ENCODE measurements around the gene KIF6.

The KIF6 gene

GRCh38 chr6:39357998-39358686 is 367.1 kb downstream of the KIF6 start:
- H3K4me3 ChIP-seq (ENCODE audit: low read depth, low read length, poor library complexity, severe bottlenecking): no peak overlapping the region
- no peaks in the 10 kb centered on the region for H4K20me1 ChIP-seq (ENCODE audit: insufficient read depth, low read length)
- H2AFZ ChIP-seq (ENCODE audit: low read length): no peak overlapping the region
- no peak overlapping the region for H3K9ac ChIP-seq (ENCODE audit: low read length)
- no peaks in the 10 kb centered on the region for H3K36me3 ChIP-seq (ENCODE audit: insufficient read depth, low read length)
- no peaks in the 10 kb centered on the region for H3K27me3 ChIP-seq (ENCODE audit: insufficient read depth, low read length)
- no peak for TF ChIP-seq EZH2 (IDR thresholded peaks at IDR 0.05; ENCODE audit: borderline replicate concordance, low read length)
- TF ChIP-seq CTCF (IDR thresholded peaks at IDR 0.05; ENCODE audit: low read length): no peak
- no peaks in the 10 kb centered on the region for H3F3A ChIP-seq (ENCODE audit: insufficient read depth, low read length)
- H3K4me2 ChIP-seq (ENCODE audit: low read length): no peak overlapping the region
- H3K4me1 ChIP-seq (ENCODE audit: insufficient read depth, low read length, severe bottlenecking): no peaks in the 10 kb centered on the region
- H3K9me3 ChIP-seq (ENCODE audit: low read length): no peaks in the 10 kb centered on the region
- no peaks in the 10 kb centered on the region for H3K9me2 ChIP-seq (ENCODE audit: low read depth, low read length)
- H3K27ac ChIP-seq (ENCODE audit: low read depth, low read length, poor library complexity, severe bottlenecking): no peak overlapping the region
- no peaks in the 10 kb centered on the region for H3K79me2 ChIP-seq (ENCODE audit: insufficient read depth, low read length)

GRCh38 chr6:39353698-39354315 is 371.4 kb downstream of the KIF6 start:
- H3K79me2 ChIP-seq (ENCODE audit: insufficient read depth, low read length): no peaks in the 10 kb centered on the region
- H3K36me3 ChIP-seq (ENCODE audit: insufficient read depth, low read length): no peaks in the 10 kb centered on the region
- H3K9me2 ChIP-seq (ENCODE audit: low read depth, low read length): no peaks in the 10 kb centered on the region
- H3K27me3 ChIP-seq (ENCODE audit: insufficient read depth, low read length): no peaks in the 10 kb centered on the region
- H3K4me2 ChIP-seq (ENCODE audit: low read length): no peak overlapping the region
- H3K4me1 ChIP-seq (ENCODE audit: insufficient read depth, low read length, severe bottlenecking): no peaks in the 10 kb centered on the region
- H3K27ac ChIP-seq (ENCODE audit: low read depth, low read length, poor library complexity, severe bottlenecking): no peak overlapping the region
- no peak overlapping the region for H2AFZ ChIP-seq (ENCODE audit: low read length)
- no peak overlapping the region for H3K4me3 ChIP-seq (ENCODE audit: low read depth, low read length, poor library complexity, severe bottlenecking)
- TF ChIP-seq EZH2 (IDR thresholded peaks at IDR 0.05; ENCODE audit: borderline replicate concordance, low read length) (no peak), CTCF (IDR thresholded peaks at IDR 0.05; ENCODE audit: low read length) (no peak)
- no peaks in the 10 kb centered on the region for H3F3A ChIP-seq (ENCODE audit: insufficient read depth, low read length)
- no peak overlapping the region for H3K9ac ChIP-seq (ENCODE audit: low read length)
- no peaks in the 10 kb centered on the region for H4K20me1 ChIP-seq (ENCODE audit: insufficient read depth, low read length)
- no peaks in the 10 kb centered on the region for H3K9me3 ChIP-seq (ENCODE audit: low read length)

GRCh38 chr6:39350723-39351505 is 374.3 kb downstream of the KIF6 start:
- H3K79me2 ChIP-seq (ENCODE audit: insufficient read depth, low read length): no peaks in the 10 kb centered on the region
- H3K9me2 ChIP-seq (ENCODE audit: low read depth, low read length): no peaks in the 10 kb centered on the region
- H3K4me3 ChIP-seq (ENCODE audit: low read depth, low read length, poor library complexity, severe bottlenecking): no peak overlapping the region
- H3K4me1 ChIP-seq (ENCODE audit: insufficient read depth, low read length, severe bottlenecking): no peaks in the 10 kb centered on the region
- no peak overlapping the region for H3K4me2 ChIP-seq (ENCODE audit: low read length)
- no peaks in the 10 kb centered on the region for H4K20me1 ChIP-seq (ENCODE audit: insufficient read depth, low read length)
- H2AFZ ChIP-seq (ENCODE audit: low read length): no peak overlapping the region
- H3K27ac ChIP-seq (ENCODE audit: low read depth, low read length, poor library complexity, severe bottlenecking): no peak overlapping the region
- no peaks in the 10 kb centered on the region for H3K36me3 ChIP-seq (ENCODE audit: insufficient read depth, low read length)
- H3F3A ChIP-seq (ENCODE audit: insufficient read depth, low read length): no peaks in the 10 kb centered on the region
- H3K27me3 ChIP-seq (ENCODE audit: insufficient read depth, low read length): no peaks in the 10 kb centered on the region
- H3K9me3 ChIP-seq (ENCODE audit: low read length): no peaks in the 10 kb centered on the region
- no peak for TF ChIP-seq CTCF (IDR thresholded peaks at IDR 0.05; ENCODE audit: low read length)
- TF ChIP-seq EZH2 (IDR thresholded peaks at IDR 0.05; ENCODE audit: borderline replicate concordance, low read length): no peak
- H3K9ac ChIP-seq (ENCODE audit: low read length): no peak overlapping the region

All from OCI-LY1 (cell line).